H1 (cell line): ENCODE measurements around the gene SYTL2. TPM values are rescaled to one million over a fixed set of nuclear protein-coding genes. Genes with fewer than 3 reads are reported as not detected.

Experiments used
- CTCF ChIA-PET: fragments of 300-600 bp; sonication (Branson Sonifier 250); formaldehyde crosslinking; loops from one replicate; lab custom pipeline; 2021; ENCODE audit not compliant: partially characterized antibody; lab: Charles Lee
- POLR2A ChIA-PET: fragments of 300-600 bp; sonication (Branson Sonifier 250); formaldehyde crosslinking; loops from one replicate; lab custom pipeline; 2021; ENCODE audit warnings: inconsistent platforms; ENCODE audit not compliant: partially characterized antibody; lab: Charles Lee
- DNase-seq, 2 experiments: peaks; one replicate each; pipeline versions ENCODE4 v3.0.0 to v3.0.0-alpha.2; 2010 to 2022; ENCODE audit warnings: low spot score in 2 of 2, low read depth in 1 of 2, mixed read lengths in 1 of 2
- FAIRE-seq: peaks from 2 replicates; lab custom pipeline; 2011; peaks lifted over from hg19 to GRCh38; lab: Jason Lieb, UNC
- H2AFZ ChIP-seq: 2 replicates; pipeline ENCODE4 v1.8.1; 2012; ENCODE audit warnings: low read length, inconsistent platforms
- H2AK5ac ChIP-seq: 2 replicates; pipeline ENCODE4 v1.6.1; 2013; ENCODE audit warnings: low read depth, low read length
- H2BK120ac ChIP-seq: replicated peaks from 2 replicates; pipeline ENCODE3; 2013; ENCODE audit warnings: low read depth, low read length, inconsistent platforms
- H2BK12ac ChIP-seq: 2 replicates; pipeline ENCODE4 v1.6.1; 2013; ENCODE audit warnings: low read depth, low read length
- H2BK15ac ChIP-seq: 2 replicates; pipeline ENCODE4 v1.6.1; 2013; ENCODE audit warnings: low read length
- H2BK20ac ChIP-seq: 2 replicates; pipeline ENCODE4 v1.6.1; 2013; ENCODE audit warnings: low read length
- H2BK5ac ChIP-seq: 2 replicates; pipeline ENCODE4 v1.6.1; 2013; ENCODE audit warnings: low read depth, low read length
- H3K14ac ChIP-seq: 2 replicates; pipeline ENCODE4 v1.6.1; 2013; ENCODE audit warnings: inconsistent platforms; ENCODE audit not compliant: insufficient read length
- H3K18ac ChIP-seq: 2 replicates; pipeline ENCODE4 v1.6.1; 2013; ENCODE audit warnings: low read length; ENCODE audit errors: extremely low read depth
- H3K23ac ChIP-seq: 2 replicates; pipeline ENCODE4 v1.6.1; 2013; ENCODE audit warnings: inconsistent platforms; ENCODE audit not compliant: insufficient read length
- H3K23me2 ChIP-seq: 2 replicates; pipeline ENCODE4 v1.6.1; 2013; ENCODE audit warnings: low read depth, low read length
- H3K27ac ChIP-seq: 2 replicates; pipeline ENCODE4 v1.6.1; 2011; ENCODE audit warnings: low read depth, low read length, inconsistent platforms
- H3K27me3 ChIP-seq, 4 experiments: replicated peaks in 1 of 4; 1 replicate in 1 of 4; 2 replicates in 3 of 4; pipeline versions ENCODE4 v1.6.1 to v1.8.1; 2011 to 2013; ENCODE audit warnings: low read length in 3 of 4, mild to moderate bottlenecking in 3 of 4, inconsistent platforms in 2 of 4, mixed read lengths in 2 of 4, moderate library complexity in 1 of 4; ENCODE audit not compliant: control insufficient read depth in 3 of 4, insufficient read depth in 3 of 4; ENCODE audit errors: extremely low read depth in 1 of 4
- H3K36me3 ChIP-seq, 4 experiments: 2 replicates each; pipeline versions ENCODE4 v1.6.1 to v1.8.1; 2011 to 2013; ENCODE audit warnings: mild to moderate bottlenecking in 4 of 4, low read length in 3 of 4, moderate library complexity in 2 of 4, control low read depth in 1 of 4, inconsistent platforms in 1 of 4; ENCODE audit not compliant: insufficient read depth in 4 of 4, control insufficient read depth in 2 of 4
- H3K4ac ChIP-seq: replicated peaks from 2 replicates; pipeline ENCODE3; 2013; ENCODE audit warnings: low read length, low read depth, mixed read lengths, inconsistent platforms; ENCODE audit not compliant: insufficient read length
- H3K4me1 ChIP-seq, 4 experiments: replicated peaks in 1 of 4; 1 replicate in 1 of 4; 2 replicates in 3 of 4; pipeline versions ENCODE4 v1.6.1 to v1.8.1; 2011 to 2013; ENCODE audit warnings: low read length in 3 of 4, inconsistent platforms in 2 of 4, mixed read lengths in 1 of 4; ENCODE audit not compliant: insufficient read depth in 4 of 4, control insufficient read depth in 3 of 4
- H3K4me2 ChIP-seq, 2 experiments: 2 replicates each; pipeline versions ENCODE4 v1.6.1 to v1.8.1; 2011 to 2013; ENCODE audit warnings: low read depth in 2 of 2, low read length in 2 of 2, control low read depth in 1 of 2, inconsistent platforms in 1 of 2, mild to moderate bottlenecking in 1 of 2; ENCODE audit not compliant: insufficient read depth in 1 of 2
- H3K4me3 ChIP-seq, 4 experiments: fragments of 200-600, 300-600 bp in 1 of 4; sonication (generic), shearing (Covaris generic), sonication (Bioruptor Twin) in 1 of 4; 2 replicates each; pipeline versions ENCODE4 v1.5.1 to v1.8.1; 2011 to 2016; ENCODE audit warnings: low read length in 4 of 4, low read depth in 3 of 4, control low read depth in 2 of 4, inconsistent platforms in 2 of 4, mild to moderate bottlenecking in 2 of 4, mixed read lengths in 1 of 4, moderate library complexity in 1 of 4; ENCODE audit not compliant: insufficient read depth in 2 of 4; ENCODE audit errors: extremely low read depth in 1 of 4
- H3K56ac ChIP-seq: replicated peaks from 2 replicates; pipeline ENCODE3; 2013; ENCODE audit warnings: low read depth, mild to moderate bottlenecking, mixed read lengths, low read length, inconsistent platforms; ENCODE audit not compliant: insufficient read length
- H3K79me1 ChIP-seq: 2 replicates; pipeline ENCODE4 v1.6.1; 2013; ENCODE audit warnings: low read depth, low read length, control low read depth
- H3K79me2 ChIP-seq, 2 experiments: 2 replicates each; pipeline versions ENCODE4 v1.6.1 to v1.8.1; 2012 to 2013; ENCODE audit warnings: low read length in 2 of 2, mild to moderate bottlenecking in 2 of 2, inconsistent platforms in 1 of 2; ENCODE audit not compliant: insufficient read depth in 2 of 2, control insufficient read depth in 1 of 2
- H3K9ac ChIP-seq, 4 experiments: replicated peaks in 1 of 4; 1 replicate in 1 of 4; 2 replicates in 3 of 4; pipeline versions ENCODE4 v1.6.1 to v1.8.1; 2011 to 2013; ENCODE audit warnings: low read depth in 3 of 4, low read length in 3 of 4, control low read depth in 2 of 4, mild to moderate bottlenecking in 2 of 4, moderate library complexity in 2 of 4, inconsistent platforms in 1 of 4; ENCODE audit errors: extremely low read depth in 1 of 4
- H3K9me3 ChIP-seq, 2 experiments: 2 replicates each; pipeline versions ENCODE4 v1.6.1 to v1.8.1; 2012 to 2013; ENCODE audit warnings: mild to moderate bottlenecking in 2 of 2, moderate library complexity in 2 of 2, control low read depth in 1 of 2, inconsistent platforms in 1 of 2, low read depth in 1 of 2, low read length in 1 of 2, mixed read lengths in 1 of 2; ENCODE audit not compliant: insufficient read depth in 2 of 2
- H4K20me1 ChIP-seq, 2 experiments: replicated peaks in 1 of 2; 2 replicates each; pipeline versions ENCODE3 to v1.8.1; 2011 to 2013; ENCODE audit warnings: inconsistent platforms in 2 of 2, low read length in 2 of 2, mild to moderate bottlenecking in 1 of 2; ENCODE audit not compliant: insufficient read depth in 2 of 2, control insufficient read depth in 1 of 2
- H4K5ac ChIP-seq: 2 replicates; pipeline ENCODE4 v1.6.1; 2013; ENCODE audit warnings: low read length, low read depth, mixed read lengths, inconsistent platforms; ENCODE audit not compliant: insufficient read length
- H4K8ac ChIP-seq: 2 replicates; pipeline ENCODE4 v1.8.0; 2013; ENCODE audit warnings: mild to moderate bottlenecking, moderate library complexity, low read length, inconsistent platforms; ENCODE audit not compliant: insufficient read depth; ENCODE audit errors: extremely low read depth
- H4K91ac ChIP-seq: replicated peaks from 2 replicates; pipeline ENCODE3; 2013; ENCODE audit warnings: low read length, mixed read lengths, inconsistent platforms; ENCODE audit not compliant: insufficient read length
- ATF2 ChIP-seq: IDR thresholded peaks from 2 replicates; pipeline ENCODE4 v1.6.1; 2012; ENCODE audit warnings: low read length, inconsistent platforms
- CTCF ChIP-seq, 3 experiments: IDR thresholded peaks; 1 replicate in 2 of 3; 2 replicates in 1 of 3; pipeline versions ENCODE4 v1.5.1 to v1.6.1; 2011; ENCODE audit warnings: low read length in 3 of 3, mild to moderate bottlenecking in 3 of 3, inconsistent platforms in 2 of 3, low read depth in 1 of 3, moderate library complexity in 1 of 3; ENCODE audit not compliant: insufficient read depth in 1 of 3; ENCODE audit errors: control extremely low read depth in 1 of 3
- GTF2F1 ChIP-seq: IDR thresholded peaks from 2 replicates; pipeline ENCODE4 v1.6.1; 2012; ENCODE audit warnings: low read depth, low read length, improper control_type of control experiment, borderline replicate concordance
- KDM5A ChIP-seq: fragments of 200-600 bp; IDR thresholded peaks from 2 replicates; pipeline ENCODE4 v1.7.1; 2012; ENCODE audit warnings: mild to moderate bottlenecking, low read length, inconsistent platforms, mixed read lengths
- NANOG ChIP-seq: IDR thresholded peaks from 2 replicates; pipeline ENCODE4 v1.6.1; 2011; ENCODE audit warnings: low read length, low read depth, mild to moderate bottlenecking, inconsistent platforms; ENCODE audit not compliant: insufficient read depth, poor library complexity, severe bottlenecking
- POU5F1 ChIP-seq: IDR thresholded peaks from 2 replicates; pipeline ENCODE4 v1.6.1; 2011; ENCODE audit warnings: low read depth, mild to moderate bottlenecking, low read length, moderate library complexity
- SIX5 ChIP-seq: IDR thresholded peaks from 2 replicates; pipeline ENCODE4 v1.6.1; 2011; ENCODE audit warnings: mild to moderate bottlenecking, low read depth, low read length
- SP4 ChIP-seq: IDR thresholded peaks from 2 replicates; pipeline ENCODE4 v1.6.1; 2012; ENCODE audit warnings: low read length, inconsistent platforms
- WGBS, 2 experiments: shearing (Covaris generic) in 1 of 2; methylation state at CpG; one replicate each; pipeline versions ENCODE4 v1.1.6 to v1.1.7; 2013 to 2015; ENCODE audit warnings: low lambda C conversion rate in 2 of 2, mixed read lengths in 2 of 2, inconsistent platforms in 1 of 2, low coverage in 1 of 2, missing lambda C conversion rate in 1 of 2; ENCODE audit not compliant: insufficient replicate concordance in 2 of 2, insufficient coverage in 1 of 2, insufficient read length in 1 of 2; ENCODE audit errors: extremely low coverage in 1 of 2, missing lambda C conversion rate in 1 of 2; 5-methylcytosine and 5-hydroxymethylcytosine counted together
- polyA plus RNA-seq, 7 experiments: library from polyadenylated mRNA; depleted of rRNA in 3 of 7; stranded (reverse) in 5 of 7; unstranded in 2 of 7; fragments of >200 nt in 5 of 7; fragments of 200-250 nt in 2 of 7; gene quantifications; 1 replicate in 5 of 7; 2 replicates in 1 of 7; 4 replicates in 1 of 7; pipeline versions ENCODE4 v1.2.1 to v1.2.3, GENCODE V29; 2011 to 2013; ENCODE audit warnings: missing spikeins in 2 of 7, mixed read lengths in 2 of 7
- total RNA-seq: library from RNA; stranded (reverse); fragmentation: NEBNext Ultra II Directional; extraction: Animal tissue kit (Norgen Biotek cat#: 25700); gene quantifications from 2 replicates; pipeline ENCODE4 v1.2.1, GENCODE V29; 2021
- TF ChIP-seq, protein P1 (sequence below): IDR thresholded peaks from 2 replicates; pipeline ENCODE4 v1.6.1; 2012; ENCODE audit warnings: inconsistent platforms

SYTL2 gene
- total and polyA plus RNA-seq, 2 of the 8 experiments (the other 6 are each of a cell fraction or from before 2014, with no cell fraction given) = 1.3 to 9.1 TPM

- Histone ChIP-seq H2BK120ac (no peak overlapping the region), H3K4me3 (no peak overlapping the region), H4K5ac (no peak overlapping the region), H3K9ac (no peak overlapping the region), H4K91ac (no peak overlapping the region), H3K79me2 (no peaks in the 10 kb centered on the region), H4K8ac (no peak overlapping the region), H2BK20ac (no peak overlapping the region), H3K27ac (no peak overlapping the region), H3K23me2 (no peaks in the 10 kb centered on the region), H3K14ac (no peak overlapping the region), H3K36me3 (no peaks in the 10 kb centered on the region; a peak in 1 of 8 replicates), H3K79me1 (no peaks in the 10 kb centered on the region), H3K4ac (no peak overlapping the region), H3K4me2 (no peak overlapping the region), H2BK5ac (no peak overlapping the region), H3K23ac (no peak overlapping the region), H2BK15ac (no peak overlapping the region), H3K4me1 (no peaks in the 10 kb centered on the region), H3K27me3 (no peaks in the 10 kb centered on the region), H2AK5ac (no peak overlapping the region), H3K56ac (no peak overlapping the region), H3K18ac (no peak overlapping the region), H4K20me1 (no peaks in the 10 kb centered on the region), H3K9me3 (peaks cover 0 to 6% of the 10 kb centered on the region in 2 experiments; a peak in 3 of 4 replicates), H2BK12ac (no peak overlapping the region), H2AFZ (no peak overlapping the region)
- DNase-seq = no peak
- CTCF ChIA-PET = interaction anchor here (1.0 kb wide), 1 partner anchor 22 kb away, joined by 4 read pairs; no protein-coding TSS in a partner anchor
- FAIRE-seq = no peak
- WGBS, 2 experiments = 96% methylated on average over 1 of the region's 1 CpG; no CpG with 5 or more reads in 1 of the 2 experiments
- POLR2A ChIA-PET = no interaction called here
- TF ChIP-seq POU5F1 (no peak), CTCF (IDR thresholded peaks at IDR 0.05; ENCODE audit: control extremely low read depth in 1 of 3, insufficient read depth in 1 of 3, low read depth in 1 of 3, low read length in 3 of 3) (no peak), SIX5 (no peak), ATF2 (no peak), KDM5A (no peak), NANOG (no peak), GTF2F1 (no peak), SP4 (no peak)
- TF ChIP-seq, protein P1, sequence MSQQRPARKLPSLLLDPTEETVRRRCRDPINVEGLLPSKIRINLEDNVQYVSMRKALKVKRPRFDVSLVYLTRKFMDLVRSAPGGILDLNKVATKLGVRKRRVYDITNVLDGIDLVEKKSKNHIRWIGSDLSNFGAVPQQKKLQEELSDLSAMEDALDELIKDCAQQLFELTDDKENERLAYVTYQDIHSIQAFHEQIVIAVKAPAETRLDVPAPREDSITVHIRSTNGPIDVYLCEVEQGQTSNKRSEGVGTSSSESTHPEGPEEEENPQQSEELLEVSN = no peak
These were observed 23.8 kb downstream of the SYTL2 start for GRCh38 chr11:85787168-85787567.
